Suppressor macrophage treated with lipopolysaccharide for 4 hours (primary cell): ENCODE measurements around the gene ZXDC.
A peak's percentile ranks its signal among the peaks of the same experiment; 100 is the strongest.

Experiments
- DNase-seq: peaks from one replicate; pipeline ENCODE4 v3.0.0-alpha.2; 2020

Gene ZXDC

DNA sequence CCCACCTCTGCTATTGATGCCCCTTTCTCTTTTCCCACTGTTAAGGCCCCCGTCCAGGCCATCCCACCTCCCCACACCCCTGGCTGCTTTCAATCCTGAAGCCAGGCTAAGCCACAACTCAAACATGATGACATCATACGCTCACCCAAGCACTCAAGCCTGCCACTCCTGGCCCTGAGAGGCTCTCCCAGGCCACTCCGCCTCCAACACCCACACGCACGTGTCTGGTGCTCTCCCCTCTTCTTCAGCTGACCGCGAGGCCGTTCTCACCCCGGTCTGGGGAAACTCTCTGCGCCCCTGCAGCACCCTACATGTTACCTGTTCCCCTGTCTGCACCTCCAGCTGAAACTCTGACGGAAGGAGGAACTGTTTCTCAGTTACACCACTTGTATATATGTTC, 6.2 kb downstream of the ZXDC start:
- DNase-seq: no peak

DNA sequence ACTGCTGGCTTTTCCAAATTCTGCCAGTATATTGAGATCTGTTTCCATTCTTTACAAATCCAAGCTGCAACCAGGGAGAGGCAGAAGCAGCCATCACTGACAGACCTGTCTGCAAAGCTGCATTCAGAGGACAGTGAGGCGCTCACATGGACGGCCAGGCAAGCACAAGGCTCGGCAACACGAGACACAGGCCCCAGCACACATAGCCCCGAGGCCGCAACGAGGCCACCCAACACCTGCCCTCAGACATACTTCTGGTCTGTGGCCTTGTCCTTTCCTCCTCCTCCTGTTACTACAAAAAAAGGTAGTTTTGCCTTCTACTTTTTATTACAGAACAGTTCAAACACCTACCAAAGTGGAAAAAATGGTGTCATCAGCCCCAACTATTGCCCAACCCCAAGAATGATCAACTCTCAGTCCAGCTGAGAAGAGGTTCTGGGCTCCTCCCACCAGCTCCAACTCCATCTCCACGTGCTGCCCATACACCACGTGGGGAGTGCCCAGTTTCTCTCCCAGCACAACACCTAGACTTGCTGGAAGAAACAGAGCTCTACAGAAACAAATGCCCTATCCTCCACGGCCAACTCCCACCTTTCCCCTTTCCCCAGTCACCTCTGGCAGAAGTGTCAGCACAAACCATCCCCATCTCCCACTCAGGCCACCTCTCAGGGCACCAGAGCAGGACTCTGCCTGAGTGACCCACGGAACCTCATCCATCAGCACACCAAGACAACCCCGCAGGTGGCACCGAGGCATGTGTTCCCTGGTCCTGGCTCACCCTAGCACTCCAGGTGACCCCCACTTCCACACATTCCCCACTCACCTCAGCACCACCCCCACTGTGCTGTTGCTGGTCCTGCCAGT, 7.4 kb downstream of the ZXDC start:
- peak; percentile 63 for DNase-seq

GRCh38 chr3:126467611-126467955, 8.1 kb downstream of the ZXDC start:
- no peak for DNase-seq

- DNase-seq: no peak
Observed at GRCh38 chr3:126466886-126467610, 8.6 kb downstream of the ZXDC start.

GRCh38 chr3:126465928-126466544, 9.7 kb downstream of the ZXDC start:
- peak; percentile 70 for DNase-seq

- DNase-seq: no peak
Observed at GRCh38 chr3:126464997-126465396, 10.7 kb downstream of the ZXDC start.

GRCh38 chr3:126464494-126464893, 11.2 kb downstream of the ZXDC start:
- peak; percentile 55 for DNase-seq

DNA sequence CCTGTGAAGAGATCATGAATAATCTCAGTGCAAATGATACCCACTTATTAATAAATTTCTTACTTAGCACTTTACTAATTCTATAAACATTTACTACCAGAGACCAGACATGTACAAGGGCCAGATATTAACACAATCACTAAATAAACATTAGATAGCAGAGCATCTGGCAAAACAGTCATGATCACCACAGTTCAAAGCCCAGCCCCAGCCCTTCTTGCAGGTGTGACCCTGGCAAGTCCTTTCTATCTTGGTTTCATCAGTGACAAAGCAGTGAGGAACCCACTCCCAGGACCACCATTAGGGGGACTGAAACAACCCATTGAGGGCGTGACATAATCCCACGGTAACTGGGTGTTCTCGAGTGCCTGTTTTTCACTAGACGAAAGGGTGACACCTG, 11.6 kb downstream of the ZXDC start:
- no peak for DNase-seq

GRCh38 chr3:126463521-126463920, 12.2 kb downstream of the ZXDC start:
- no peak for DNase-seq

GRCh38 chr3:126461450-126462070, 14.1 kb downstream of the ZXDC start:
- DNase-seq: no peak

GRCh38 chr3:126460381-126460780, 15.3 kb downstream of the ZXDC start:
- no peak for DNase-seq

GRCh38 chr3:126459763-126460127, 15.9 kb downstream of the ZXDC start:
- no peak for DNase-seq

GRCh38 chr3:126459111-126459762, 16.5 kb downstream of the ZXDC start:
- no peak for DNase-seq

GRCh38 chr3:126456766-126457388, 18.8 kb downstream of the ZXDC start:
- no peak for DNase-seq

GRCh38 chr3:126456211-126456610, 19.5 kb downstream of the ZXDC start:
- DNase-seq: no peak

GRCh38 chr3:126454437-126455198, 21.1 kb downstream of the ZXDC start:
- DNase-seq: no peak

DNA sequence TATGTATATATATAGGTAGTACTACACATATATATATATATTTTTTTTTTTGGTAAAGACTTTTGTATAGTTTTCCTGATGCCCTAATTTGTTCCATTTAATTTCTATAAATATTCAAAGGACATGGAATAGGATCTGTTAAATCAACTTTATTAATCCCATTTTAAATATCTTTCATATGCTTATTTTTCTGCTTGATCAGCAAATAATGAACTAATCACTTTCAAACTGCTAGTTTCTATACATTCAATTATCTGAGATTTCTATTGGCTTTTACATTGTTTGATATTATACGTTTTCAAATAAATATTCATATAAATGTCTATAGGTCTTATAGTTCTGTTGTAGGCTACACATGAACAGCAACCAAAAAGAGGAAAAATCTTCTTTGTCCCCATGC, 21.7 kb downstream of the ZXDC start:
- DNase-seq: no peak

- no peak for DNase-seq
Observed at GRCh38 chr3:126452213-126452612, 23.5 kb downstream of the ZXDC start.

DNA sequence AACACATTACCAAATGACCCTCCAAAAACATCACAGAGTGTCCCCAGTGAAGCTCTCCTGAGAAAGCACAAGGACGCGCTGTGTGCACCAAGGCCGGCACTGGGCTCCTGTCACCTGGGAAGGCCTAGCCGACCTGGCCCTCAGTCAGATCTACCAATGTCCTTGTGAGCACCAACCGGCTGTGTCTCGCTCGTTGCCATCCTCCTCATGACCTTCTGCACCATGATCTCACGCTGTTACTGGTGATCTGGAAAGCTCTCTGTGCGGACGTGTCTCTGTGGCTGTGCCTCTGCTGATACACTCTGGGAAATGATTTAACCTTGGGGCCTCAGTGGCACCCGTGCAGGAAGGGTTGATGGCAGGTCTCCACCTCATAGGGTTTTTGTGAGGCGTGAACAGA, 24.2 kb downstream of the ZXDC start:
- DNase-seq: no peak

GRCh38 chr3:126450744-126451143, 24.9 kb downstream of the ZXDC start:
- DNase-seq: no peak

DNA sequence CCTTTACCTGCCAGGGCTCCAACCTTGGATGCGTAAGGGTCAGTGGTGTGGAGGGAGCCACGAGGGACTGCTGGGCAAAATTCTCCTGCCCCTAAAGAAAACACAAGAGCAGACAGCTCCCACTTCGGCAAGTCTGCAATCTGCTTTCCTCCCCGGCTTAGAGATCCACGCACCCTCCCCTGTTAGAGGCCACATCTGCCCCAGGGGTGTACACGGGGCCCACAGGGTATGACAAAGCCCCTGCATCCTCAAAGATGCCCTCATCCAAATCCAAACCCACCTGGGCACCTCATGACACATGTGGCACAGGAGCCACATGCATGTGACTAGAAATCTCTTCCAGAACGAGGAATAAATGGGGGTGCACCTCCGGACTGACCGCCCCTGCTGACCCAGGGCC, 25.5 kb downstream of the ZXDC start:
- no peak for DNase-seq

DNA sequence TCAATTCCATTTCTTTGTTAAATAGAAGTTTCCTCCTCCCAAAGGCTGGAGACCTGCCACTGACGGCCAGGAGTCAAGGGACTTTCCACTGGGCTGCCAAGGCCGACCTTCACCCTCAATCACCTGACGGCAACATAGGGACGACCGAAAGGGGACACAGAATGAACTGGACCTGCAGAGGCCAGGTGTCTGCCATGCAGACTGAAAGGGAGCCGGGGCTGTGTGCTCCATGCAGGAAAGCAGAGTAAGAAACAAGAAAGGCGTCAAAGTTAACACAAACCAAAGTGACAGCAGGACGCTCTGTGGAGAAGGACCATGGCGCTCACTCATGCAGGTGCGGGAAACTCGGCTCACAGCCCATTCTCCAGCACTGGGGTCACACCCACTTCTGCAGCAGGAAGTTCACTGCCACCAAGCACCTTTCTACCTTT, 26.1 kb downstream of the ZXDC start:
- no peak for DNase-seq
